ENCODE results near the gene FBXO11. TPM values are rescaled to one million over a fixed set of nuclear protein-coding genes. Genes with fewer than 3 reads are reported as not detected.

The FBXO11 gene
- polyA plus RNA-seq, 1 donor (not counting 4 experiments of a cell fraction or from before 2014, with no cell fraction given), result 45.5 TPM

DNA sequence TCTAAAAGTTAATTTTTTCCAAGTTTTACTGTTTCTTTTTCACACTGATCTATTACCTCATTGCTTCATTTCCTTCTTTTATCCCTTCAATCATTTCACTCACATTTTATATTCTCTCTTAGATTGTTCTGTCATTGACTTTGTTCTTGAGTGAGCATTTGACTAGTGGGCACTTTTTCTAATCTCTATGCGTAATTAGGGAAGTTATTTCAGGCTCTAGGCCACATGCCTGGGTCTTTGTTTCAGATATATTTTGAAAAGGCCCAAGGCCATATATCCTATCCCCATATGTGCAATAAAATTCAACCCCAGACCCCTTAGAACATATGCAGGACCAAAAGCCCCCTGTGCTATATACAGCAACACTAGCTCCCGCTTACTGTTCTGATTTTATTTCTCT, 62.1 kb downstream of the FBXO11 start:
- no peak overlapping the region for H2AFZ ChIP-seq (ENCODE audit: control insufficient read depth, low read length)
- H3K27ac ChIP-seq (ENCODE audit: control insufficient read depth, insufficient read depth, low read length), result no peak overlapping the region
- FAIRE-seq (no peak), DNase-seq (ENCODE audit: low read depth, low spot score) (no peak)
- no peaks in the 10 kb centered on the region for H3K4me1 ChIP-seq (ENCODE audit: control insufficient read depth, extremely low read depth, insufficient read depth, low read length)
- no peaks in the 10 kb centered on the region for H3K9me1 ChIP-seq (ENCODE audit: control insufficient read depth, extremely low read depth, insufficient read depth, low read length)
- no peak overlapping the region for H3K4me2 ChIP-seq (ENCODE audit: control insufficient read depth, extremely low read depth, insufficient read depth, low read depth, low read length)
- no peaks in the 10 kb centered on the region for H3K27me3 ChIP-seq (ENCODE audit: control insufficient read depth, extremely low read depth, insufficient read depth, low read length)
- dilution Hi-C loops (cut with MboI; ENCODE audit: extremely low pct_ligation_motif_present, low sequenced_read_pairs), result no loop called here
- H3K79me2 ChIP-seq (ENCODE audit: control insufficient read depth, insufficient read depth, low read length), result peaks cover 65% of the 10 kb centered on the region
- no peak overlapping the region for H3K9ac ChIP-seq (ENCODE audit: control insufficient read depth, extremely low read depth, insufficient read depth, low read length)
- no peak overlapping the region for H3K4me3 ChIP-seq (ENCODE audit: control insufficient read depth in 2 of 3, extremely low read depth in 1 of 3, insufficient read depth in 2 of 3, low read depth in 1 of 3, low read length in 3 of 3)
- no peaks in the 10 kb centered on the region for H3K9me3 ChIP-seq (ENCODE audit: control insufficient read depth, low read depth, low read length)
- no peaks in the 10 kb centered on the region for H3K36me3 ChIP-seq (ENCODE audit: control insufficient read depth in 2 of 2, extremely low read depth in 1 of 2, insufficient read depth in 2 of 2, low read length in 2 of 2)
- no peak for TF ChIP-seq EZH2 (IDR thresholded peaks at IDR 0.05; ENCODE audit: low read length)
- TF ChIP-seq, protein P1, sequence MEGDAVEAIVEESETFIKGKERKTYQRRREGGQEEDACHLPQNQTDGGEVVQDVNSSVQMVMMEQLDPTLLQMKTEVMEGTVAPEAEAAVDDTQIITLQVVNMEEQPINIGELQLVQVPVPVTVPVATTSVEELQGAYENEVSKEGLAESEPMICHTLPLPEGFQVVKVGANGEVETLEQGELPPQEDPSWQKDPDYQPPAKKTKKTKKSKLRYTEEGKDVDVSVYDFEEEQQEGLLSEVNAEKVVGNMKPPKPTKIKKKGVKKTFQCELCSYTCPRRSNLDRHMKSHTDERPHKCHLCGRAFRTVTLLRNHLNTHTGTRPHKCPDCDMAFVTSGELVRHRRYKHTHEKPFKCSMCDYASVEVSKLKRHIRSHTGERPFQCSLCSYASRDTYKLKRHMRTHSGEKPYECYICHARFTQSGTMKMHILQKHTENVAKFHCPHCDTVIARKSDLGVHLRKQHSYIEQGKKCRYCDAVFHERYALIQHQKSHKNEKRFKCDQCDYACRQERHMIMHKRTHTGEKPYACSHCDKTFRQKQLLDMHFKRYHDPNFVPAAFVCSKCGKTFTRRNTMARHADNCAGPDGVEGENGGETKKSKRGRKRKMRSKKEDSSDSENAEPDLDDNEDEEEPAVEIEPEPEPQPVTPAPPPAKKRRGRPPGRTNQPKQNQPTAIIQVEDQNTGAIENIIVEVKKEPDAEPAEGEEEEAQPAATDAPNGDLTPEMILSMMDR (optimal IDR thresholded peaks at IDR 0.05 in 1 of 3, IDR thresholded peaks at IDR 0.05 in 1 of 3, conservative IDR thresholded peaks at IDR 0.05 in 1 of 3; ENCODE audit: extremely low read depth in 1 of 3, insufficient read depth in 2 of 3, low read length in 3 of 3), result no peak
- no peaks in the 10 kb centered on the region for H4K20me1 ChIP-seq (ENCODE audit: control insufficient read depth, extremely low read depth, insufficient read depth, low read length)

GRCh38 chr2:47843407-47843806, 62.9 kb downstream of the FBXO11 start:
- no peak for TF ChIP-seq EZH2 (IDR thresholded peaks at IDR 0.05; ENCODE audit: low read length)
- TF ChIP-seq, protein P1 (optimal IDR thresholded peaks at IDR 0.05 in 1 of 3, IDR thresholded peaks at IDR 0.05 in 1 of 3, conservative IDR thresholded peaks at IDR 0.05 in 1 of 3; ENCODE audit: extremely low read depth in 1 of 3, insufficient read depth in 2 of 3, low read length in 3 of 3), result no peak
- dilution Hi-C loops (cut with MboI; ENCODE audit: extremely low pct_ligation_motif_present, low sequenced_read_pairs), result no loop called here
- Histone ChIP-seq H3K27ac (ENCODE audit: control insufficient read depth, insufficient read depth, low read length) (no peak overlapping the region), H3K9me3 (ENCODE audit: control insufficient read depth, low read depth, low read length) (no peaks in the 10 kb centered on the region), H2AFZ (ENCODE audit: control insufficient read depth, low read length) (no peak overlapping the region), H3K4me1 (ENCODE audit: control insufficient read depth, extremely low read depth, insufficient read depth, low read length) (no peaks in the 10 kb centered on the region), H3K4me2 (ENCODE audit: control insufficient read depth, extremely low read depth, insufficient read depth, low read depth, low read length) (no peak overlapping the region), H3K9me1 (ENCODE audit: control insufficient read depth, extremely low read depth, insufficient read depth, low read length) (no peaks in the 10 kb centered on the region), H3K9ac (ENCODE audit: control insufficient read depth, extremely low read depth, insufficient read depth, low read length) (no peak overlapping the region), H3K4me3 (ENCODE audit: control insufficient read depth in 2 of 3, extremely low read depth in 1 of 3, insufficient read depth in 2 of 3, low read depth in 1 of 3, low read length in 3 of 3) (no peak overlapping the region), H3K36me3 (ENCODE audit: control insufficient read depth in 2 of 2, extremely low read depth in 1 of 2, insufficient read depth in 2 of 2, low read length in 2 of 2) (peaks cover 0 to 2% of the 10 kb centered on the region in 2 experiments), H3K79me2 (ENCODE audit: control insufficient read depth, insufficient read depth, low read length) (peaks cover 63% of the 10 kb centered on the region), H3K27me3 (ENCODE audit: control insufficient read depth, extremely low read depth, insufficient read depth, low read length) (no peaks in the 10 kb centered on the region), H4K20me1 (ENCODE audit: control insufficient read depth, extremely low read depth, insufficient read depth, low read length) (no peaks in the 10 kb centered on the region)
- FAIRE-seq, result no peak
- DNase-seq (ENCODE audit: low read depth, low spot score), result no peak
